Measurements from ENCODE around the gene LBH. TPM values are rescaled to one million over a fixed set of nuclear protein-coding genes. Genes with fewer than 3 reads are reported as not detected.

The LBH gene
- total and polyA plus RNA-seq, 7 donors: 6.5 to 15.5 (median 11.1) TPM

DNA sequence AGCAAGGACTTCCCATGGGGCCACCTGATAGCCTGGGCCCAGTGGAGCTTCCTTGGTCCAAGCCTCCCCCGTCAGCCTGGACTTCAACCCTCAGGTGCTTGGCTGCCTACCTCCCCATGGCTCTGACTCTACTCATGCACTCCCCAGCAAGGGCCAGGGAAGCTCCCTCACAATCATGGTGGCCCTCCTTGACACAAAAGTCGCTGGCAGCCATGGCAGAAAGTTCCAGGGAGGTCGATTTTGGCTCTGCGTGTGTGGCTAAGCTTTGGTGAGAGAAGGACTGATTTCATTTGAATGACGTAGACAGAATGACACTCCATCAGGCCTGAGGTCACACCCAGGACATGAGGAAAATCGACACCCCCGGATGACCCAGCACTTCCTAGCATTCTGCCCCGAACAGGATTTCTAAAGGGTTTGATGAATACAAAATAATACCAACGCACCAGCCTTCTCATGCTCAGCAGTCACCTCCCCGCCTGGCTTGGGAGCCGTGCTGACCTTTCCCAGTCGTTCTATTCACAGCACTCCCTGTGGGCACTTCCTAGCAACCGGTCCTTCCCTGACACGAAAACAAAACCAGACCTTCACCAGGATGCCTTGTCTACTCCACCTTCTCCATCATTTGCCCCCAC lies 52.7 kb downstream of the LBH start:
- H3K4me3 ChIP-seq: no peak overlapping the region
- H3K36me3 ChIP-seq (ENCODE audit: insufficient read depth in 1 of 2, low read depth in 1 of 2): no peaks in the 10 kb centered on the region
- no peaks in the 10 kb centered on the region for H3K27me3 ChIP-seq (ENCODE audit: insufficient read depth in 3 of 3, low read length in 2 of 3)
- no peaks in the 10 kb centered on the region for H3K9me3 ChIP-seq
- no peaks in the 10 kb centered on the region for H3K4me1 ChIP-seq
- TF ChIP-seq, protein P1, sequence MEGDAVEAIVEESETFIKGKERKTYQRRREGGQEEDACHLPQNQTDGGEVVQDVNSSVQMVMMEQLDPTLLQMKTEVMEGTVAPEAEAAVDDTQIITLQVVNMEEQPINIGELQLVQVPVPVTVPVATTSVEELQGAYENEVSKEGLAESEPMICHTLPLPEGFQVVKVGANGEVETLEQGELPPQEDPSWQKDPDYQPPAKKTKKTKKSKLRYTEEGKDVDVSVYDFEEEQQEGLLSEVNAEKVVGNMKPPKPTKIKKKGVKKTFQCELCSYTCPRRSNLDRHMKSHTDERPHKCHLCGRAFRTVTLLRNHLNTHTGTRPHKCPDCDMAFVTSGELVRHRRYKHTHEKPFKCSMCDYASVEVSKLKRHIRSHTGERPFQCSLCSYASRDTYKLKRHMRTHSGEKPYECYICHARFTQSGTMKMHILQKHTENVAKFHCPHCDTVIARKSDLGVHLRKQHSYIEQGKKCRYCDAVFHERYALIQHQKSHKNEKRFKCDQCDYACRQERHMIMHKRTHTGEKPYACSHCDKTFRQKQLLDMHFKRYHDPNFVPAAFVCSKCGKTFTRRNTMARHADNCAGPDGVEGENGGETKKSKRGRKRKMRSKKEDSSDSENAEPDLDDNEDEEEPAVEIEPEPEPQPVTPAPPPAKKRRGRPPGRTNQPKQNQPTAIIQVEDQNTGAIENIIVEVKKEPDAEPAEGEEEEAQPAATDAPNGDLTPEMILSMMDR (IDR thresholded peaks at IDR 0.05): no peak
- intact Hi-C loops (cut with DNase I): no loop called here
- DNase-seq (no peak), ATAC-seq (no peak)
- H3K27ac ChIP-seq: no peak overlapping the region
- 62 to 79% (median 71%) methylated on average over 14 of the region's 14 CpGs for WGBS, 3 donors

DNA sequence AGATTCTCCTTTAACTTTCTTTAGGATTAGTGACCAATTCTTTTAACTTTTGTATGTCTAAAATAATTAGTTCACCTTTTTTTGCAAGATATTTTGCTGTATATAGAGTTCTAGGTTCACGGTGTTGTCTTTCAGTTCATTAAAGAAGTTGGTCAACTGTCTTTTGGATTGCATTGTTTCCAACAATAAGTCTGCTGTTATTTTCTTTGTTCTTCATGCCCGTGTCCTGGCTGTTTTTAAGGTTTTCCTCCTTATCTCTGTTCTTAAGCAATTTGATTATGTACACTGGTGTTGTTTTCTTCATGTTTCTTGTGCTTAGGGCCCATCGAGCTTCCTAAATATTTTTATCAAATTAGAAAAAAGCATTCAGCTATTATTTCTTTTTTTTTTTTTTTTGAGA lies 54.4 kb downstream of the LBH start:
- no peak overlapping the region for H3K27ac ChIP-seq
- intact Hi-C loops (cut with DNase I): no loop called here
- no peaks in the 10 kb centered on the region for H3K27me3 ChIP-seq (ENCODE audit: insufficient read depth in 3 of 3, low read length in 2 of 3)
- no peaks in the 10 kb centered on the region for H3K4me1 ChIP-seq
- TF ChIP-seq, protein P1 (IDR thresholded peaks at IDR 0.05): no peak
- WGBS, 3 donors: 90 to 93% (median 92%) methylated on average over 3 of the region's 3 CpGs
- no peak for ATAC-seq
- DNase-seq: no peak
- H3K36me3 ChIP-seq (ENCODE audit: insufficient read depth in 1 of 2, low read depth in 1 of 2): no peaks in the 10 kb centered on the region
- H3K9me3 ChIP-seq: no peaks in the 10 kb centered on the region
- H3K4me3 ChIP-seq: no peak overlapping the region

DNA sequence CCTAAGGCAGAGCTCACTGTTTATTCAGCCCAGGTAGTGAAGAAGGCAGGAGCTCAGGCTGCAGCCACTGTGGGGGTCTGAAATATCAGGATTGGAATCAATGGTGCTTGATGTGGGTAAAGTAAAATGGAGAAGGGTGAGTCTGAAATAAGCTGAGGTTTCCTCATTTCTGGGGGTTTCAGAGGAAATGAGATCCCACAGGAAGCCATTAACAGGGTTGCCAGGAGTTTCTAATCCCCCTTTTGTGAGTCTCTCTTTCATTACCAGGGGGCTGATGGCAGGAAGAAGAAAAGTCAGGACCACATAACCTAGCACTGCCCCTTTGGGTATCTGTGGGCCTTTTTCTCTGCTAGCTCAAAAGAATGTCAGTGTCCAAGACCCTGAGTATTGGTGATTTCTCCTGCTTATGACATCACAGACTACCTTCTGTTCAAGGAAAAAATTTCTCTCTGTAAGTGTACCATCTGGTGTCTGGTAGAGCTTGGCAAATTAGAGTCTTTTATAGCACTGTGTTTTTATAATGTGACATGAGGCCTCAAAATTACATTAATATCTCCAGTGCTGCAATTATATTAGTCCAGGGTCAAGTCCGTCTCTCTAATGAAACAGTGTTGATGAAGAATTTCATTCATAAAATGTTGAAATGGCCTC lies 56.0 kb downstream of the LBH start:
- Histone ChIP-seq H3K27ac (no peak overlapping the region), H3K9me3 (no peaks in the 10 kb centered on the region), H3K36me3 (ENCODE audit: insufficient read depth in 1 of 2, low read depth in 1 of 2) (no peaks in the 10 kb centered on the region), H3K27me3 (ENCODE audit: insufficient read depth in 3 of 3, low read length in 2 of 3) (no peaks in the 10 kb centered on the region), H3K4me3 (no peak overlapping the region), H3K4me1 (no peaks in the 10 kb centered on the region)
- TF ChIP-seq, protein P1 (IDR thresholded peaks at IDR 0.05): no peak
- ATAC-seq (no peak), DNase-seq (no peak)
- 93 to 98% (median 97%) methylated on average over 1 of the region's 1 CpG for WGBS, 3 donors
- intact Hi-C loops (cut with DNase I): no loop called here

DNA sequence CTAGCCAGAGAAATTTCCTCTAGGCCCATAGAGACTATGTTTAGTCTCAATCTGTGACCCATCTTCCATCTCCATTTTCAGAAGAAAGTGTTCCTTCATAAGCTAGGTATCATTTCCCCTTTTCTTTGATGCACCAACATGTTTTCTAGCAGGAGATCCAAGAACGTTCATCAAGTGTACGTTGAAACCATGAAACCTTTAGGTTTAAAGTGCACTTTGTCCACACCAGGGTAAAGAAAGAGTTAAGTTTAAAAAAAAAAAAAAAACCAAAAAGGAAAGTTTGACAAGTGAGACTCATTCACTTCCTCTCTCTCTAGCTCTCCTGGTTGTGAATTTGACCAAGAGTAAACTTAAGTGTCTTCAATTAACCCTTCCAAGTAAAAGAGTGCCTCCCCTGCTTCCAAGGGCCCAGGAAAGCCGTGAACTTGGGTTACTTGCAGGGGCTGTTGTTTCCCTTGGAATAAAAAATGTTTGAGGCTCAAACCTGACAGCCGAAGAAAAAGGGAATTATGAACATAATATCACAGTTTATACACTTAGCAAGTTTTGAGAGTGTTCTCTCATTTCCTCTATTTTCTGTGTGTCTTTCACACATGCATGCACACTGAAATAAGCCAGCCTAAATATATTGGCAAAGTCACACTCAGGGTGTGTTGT lies 56.7 kb downstream of the LBH start:
- 81 to 90% (median 85%) methylated on average over 4 of the region's 4 CpGs for WGBS, 3 donors
- H3K27me3 ChIP-seq (ENCODE audit: insufficient read depth in 3 of 3, low read length in 2 of 3): no peaks in the 10 kb centered on the region
- no peaks in the 10 kb centered on the region for H3K36me3 ChIP-seq (ENCODE audit: insufficient read depth in 1 of 2, low read depth in 1 of 2)
- no peaks in the 10 kb centered on the region for H3K4me1 ChIP-seq
- no peak overlapping the region for H3K27ac ChIP-seq
- intact Hi-C loops (cut with DNase I): no loop called here
- TF ChIP-seq, protein P1 (IDR thresholded peaks at IDR 0.05): no peak
- no peak for ATAC-seq
- no peaks in the 10 kb centered on the region for H3K9me3 ChIP-seq
- DNase-seq: no peak
- H3K4me3 ChIP-seq: no peak overlapping the region
